Gastroesophageal sphincter (tissue), 3 donors: Measurements from ENCODE around the gene YJU2.

Experiments
- EP300 ChIP-seq: sonication (generic); formaldehyde crosslinking; IDR thresholded peaks from one replicate; pipeline ENCODE4 v1.6.1; 2017; ENCODE audit warnings: antibody characterized with exemption, mild to moderate bottlenecking
- POLR2A ChIP-seq, 2 donors: fragments of 450-650 bp; IDR thresholded peaks; one replicate each; pipeline ENCODE4 v1.6.1; 2017; ENCODE audit warnings: antibody characterized with exemption in 2 of 2, mild to moderate bottlenecking in 2 of 2, moderate library complexity in 1 of 2
- POLR2AphosphoS5 ChIP-seq: sonication (generic); formaldehyde crosslinking; IDR thresholded peaks from one replicate; pipeline ENCODE4 v1.6.1; 2017; ENCODE audit warnings: antibody characterized with exemption
- TF ChIP-seq, protein P1 (sequence below), 4 experiments: fragments of 200-600 bp in 2 of 4; fragments of 450-650 bp in 2 of 4; sonication (generic) in 1 of 4; IDR thresholded peaks; one replicate each; pipeline ENCODE4 v1.5.1; 2017 to 2019; ENCODE audit warnings: antibody characterized with exemption in 4 of 4, mild to moderate bottlenecking in 2 of 4, moderate library complexity in 2 of 4

DNA sequence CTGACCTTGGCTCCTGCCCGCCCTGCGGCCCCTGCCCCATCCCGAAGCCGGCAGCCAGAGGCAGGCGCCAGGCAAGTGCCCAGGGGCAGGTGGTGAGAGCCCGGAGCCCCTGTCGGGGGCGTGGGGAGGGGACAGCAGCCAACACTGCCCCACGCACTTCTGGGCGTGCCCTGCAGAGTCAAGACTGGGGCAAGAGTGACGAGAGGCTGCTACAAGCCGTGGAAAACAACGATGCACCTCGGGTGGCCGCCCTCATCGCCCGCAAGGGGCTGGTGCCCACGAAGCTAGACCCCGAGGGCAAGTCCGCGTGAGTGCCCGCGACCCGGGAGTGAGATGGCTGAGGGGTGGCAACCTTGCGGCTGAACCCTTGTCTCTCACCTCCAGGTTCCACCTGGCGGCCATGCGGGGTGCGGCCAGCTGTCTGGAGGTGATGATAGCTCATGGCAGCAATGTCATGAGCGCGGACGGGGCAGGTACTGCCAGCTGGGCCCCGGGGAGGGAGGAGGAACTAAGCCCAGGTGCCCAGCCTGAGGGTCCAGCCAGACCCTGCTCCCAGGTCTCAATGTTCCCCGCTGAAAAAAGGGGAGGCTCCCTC, 47.1 kb upstream of the YJU2 start:
- TF ChIP-seq, protein P1, sequence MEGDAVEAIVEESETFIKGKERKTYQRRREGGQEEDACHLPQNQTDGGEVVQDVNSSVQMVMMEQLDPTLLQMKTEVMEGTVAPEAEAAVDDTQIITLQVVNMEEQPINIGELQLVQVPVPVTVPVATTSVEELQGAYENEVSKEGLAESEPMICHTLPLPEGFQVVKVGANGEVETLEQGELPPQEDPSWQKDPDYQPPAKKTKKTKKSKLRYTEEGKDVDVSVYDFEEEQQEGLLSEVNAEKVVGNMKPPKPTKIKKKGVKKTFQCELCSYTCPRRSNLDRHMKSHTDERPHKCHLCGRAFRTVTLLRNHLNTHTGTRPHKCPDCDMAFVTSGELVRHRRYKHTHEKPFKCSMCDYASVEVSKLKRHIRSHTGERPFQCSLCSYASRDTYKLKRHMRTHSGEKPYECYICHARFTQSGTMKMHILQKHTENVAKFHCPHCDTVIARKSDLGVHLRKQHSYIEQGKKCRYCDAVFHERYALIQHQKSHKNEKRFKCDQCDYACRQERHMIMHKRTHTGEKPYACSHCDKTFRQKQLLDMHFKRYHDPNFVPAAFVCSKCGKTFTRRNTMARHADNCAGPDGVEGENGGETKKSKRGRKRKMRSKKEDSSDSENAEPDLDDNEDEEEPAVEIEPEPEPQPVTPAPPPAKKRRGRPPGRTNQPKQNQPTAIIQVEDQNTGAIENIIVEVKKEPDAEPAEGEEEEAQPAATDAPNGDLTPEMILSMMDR (IDR thresholded peaks at IDR 0.05): no peak
- TF ChIP-seq EP300 (no peak), POLR2AphosphoS5 (no peak), POLR2A (IDR thresholded peaks at IDR 0.05) (no peak)
